Kidney (tissue), 14 donors: Measurements from ENCODE around the gene FARP1. TPM values are rescaled to one million over a fixed set of nuclear protein-coding genes. Genes with fewer than 3 reads are reported as not detected.

ENCODE experiments used
- DNase-seq, 5 donors: peaks; one replicate each; pipeline ENCODE4 v3.0.0-alpha.2; 2013 to 2020
- FAIRE-seq: peaks from 2 replicates; lab custom pipeline; 2012; peaks lifted over from hg19 to GRCh38; lab: Jason Lieb, UNC
- H3K27ac ChIP-seq, 2 donors: one replicate each; pipeline ENCODE4 v1.7.0; 2013; ENCODE audit warnings: low read depth in 2 of 2, low read length in 2 of 2, inconsistent platforms in 1 of 2
- H3K27me3 ChIP-seq: one replicate; pipeline ENCODE4 v1.7.1; 2013; ENCODE audit warnings: low read length, inconsistent platforms; ENCODE audit not compliant: control insufficient read depth, insufficient read depth
- H3K36me3 ChIP-seq, 3 donors: one replicate each; pipeline versions ENCODE4 v1.7.0 to v1.7.1; 2013; ENCODE audit warnings: low read length in 3 of 3, control low read depth in 1 of 3, inconsistent platforms in 1 of 3; ENCODE audit not compliant: insufficient read depth in 3 of 3, control insufficient read depth in 2 of 3
- H3K4me1 ChIP-seq, 3 donors: one replicate each; pipeline versions ENCODE4 v1.7.0 to v1.7.1; 2013; ENCODE audit warnings: low read length in 3 of 3, inconsistent platforms in 1 of 3, low read depth in 1 of 3; ENCODE audit not compliant: control insufficient read depth in 2 of 3, insufficient read depth in 2 of 3
- H3K4me3 ChIP-seq, 3 donors: one replicate each; pipeline versions ENCODE4 v1.7.0 to v1.8.1; 2013; ENCODE audit warnings: low read length in 3 of 3, control low read depth in 1 of 3, inconsistent platforms in 1 of 3
- H3K9ac ChIP-seq, 3 donors: one replicate each; pipeline versions ENCODE4 v1.7.0 to v1.7.1; 2013; ENCODE audit warnings: low read length in 3 of 3, control low read depth in 1 of 3, inconsistent platforms in 1 of 3
- H3K9me3 ChIP-seq, 3 donors: one replicate each; pipeline versions ENCODE4 v1.7.0 to v1.7.1; 2013; ENCODE audit warnings: low read length in 3 of 3, control low read depth in 1 of 3, inconsistent platforms in 1 of 3; ENCODE audit not compliant: control insufficient read depth in 2 of 3, insufficient read depth in 1 of 3
- CTCF ChIP-seq: IDR thresholded peaks from 3 replicates; pipeline ENCODE4 v1.5.1; 2012; ENCODE audit warnings: mild to moderate bottlenecking, moderate library complexity, borderline replicate concordance; ENCODE audit not compliant: insufficient read depth; ENCODE audit errors: extremely low read depth
- intact Hi-C: fragments of 100-400 bp; cut with DNase I; formaldehyde crosslinking; loops from one replicate; pipeline ENCODE4 v1.11.1; 2022
- polyA plus RNA-seq: library from polyadenylated mRNA; stranded (reverse); fragments of 350-450 nt; fragmentation: Illumina TruSeq; extraction: RNeasy Lipid Tissue Mini Kit (QIAGEN cat#74804); gene quantifications from one replicate; pipeline ENCODE4 v1.2.3, GENCODE V29; 2014; ENCODE audit warnings: low read depth, low replicate concordance; ENCODE audit not compliant: insufficient read depth
- total RNA-seq: library from RNA; stranded (reverse); fragmentation: NEBNext Ultra II Directional; extraction: Animal tissue kit (Norgen Biotek cat#: 25700); gene quantifications from one replicate; pipeline ENCODE4 v1.2.1, GENCODE V29; 2021
- donor health status: control.
- donor health status: control.
- donor health status: control.
- donor health status: control.
- donor health status: control.
- donor health status: DM: yes; HTN: yes; CAD: no.
- donor health status: Normal renal cell carcinoma (clear cell type).

Gene FARP1
- total and polyA plus RNA-seq, 2 donors from 2014 or later = 123 to 229 TPM

- Histone ChIP-seq H3K27me3 (no peaks in the 10 kb centered on the region), H3K27ac (no peak overlapping the region), H3K9me3 (no peaks in the 10 kb centered on the region), H3K36me3 (peaks cover 3 to 20% (median 12%) of the 10 kb centered on the region in 3 donors), H3K9ac (no peak overlapping the region), H3K4me1 (peaks cover 0 to 2% (median 0%) of the 10 kb centered on the region in 3 donors), H3K4me3 (no peak overlapping the region)
- no peak for FAIRE-seq
- TF ChIP-seq CTCF = no peak
- no peak for DNase-seq
- intact Hi-C loops = no loop called here
These were observed 264.1 kb downstream of the FARP1 start for GRCh38 chr13:98406971-98407370.

GRCh38 chr13:98407575-98407974 is 264.7 kb downstream of the FARP1 start:
- no peak for FAIRE-seq
- Histone ChIP-seq H3K36me3 (peaks cover 3 to 25% (median 12%) of the 10 kb centered on the region in 3 donors), H3K27me3 (no peaks in the 10 kb centered on the region), H3K9ac (no peak overlapping the region), H3K9me3 (no peaks in the 10 kb centered on the region), H3K4me1 (peaks cover 0 to 2% (median 0%) of the 10 kb centered on the region in 3 donors), H3K27ac (no peak overlapping the region), H3K4me3 (no peak overlapping the region)
- TF ChIP-seq CTCF = no peak
- DNase-seq = no peak
- intact Hi-C loops = no loop called here

GRCh38 chr13:98409281-98409680 is 266.4 kb downstream of the FARP1 start:
- Histone ChIP-seq H3K27me3 (no peaks in the 10 kb centered on the region), H3K36me3 (peaks cover 6 to 27% (median 9%) of the 10 kb centered on the region in 3 donors), H3K4me3 (no peak overlapping the region), H3K9ac (no peak overlapping the region), H3K27ac (no peak overlapping the region), H3K4me1 (peaks cover 0 to 2% (median 2%) of the 10 kb centered on the region in 3 donors), H3K9me3 (no peaks in the 10 kb centered on the region)
- intact Hi-C loops = no loop called here
- FAIRE-seq (no peak), DNase-seq (no peak)
- TF ChIP-seq CTCF = no peak

DNA sequence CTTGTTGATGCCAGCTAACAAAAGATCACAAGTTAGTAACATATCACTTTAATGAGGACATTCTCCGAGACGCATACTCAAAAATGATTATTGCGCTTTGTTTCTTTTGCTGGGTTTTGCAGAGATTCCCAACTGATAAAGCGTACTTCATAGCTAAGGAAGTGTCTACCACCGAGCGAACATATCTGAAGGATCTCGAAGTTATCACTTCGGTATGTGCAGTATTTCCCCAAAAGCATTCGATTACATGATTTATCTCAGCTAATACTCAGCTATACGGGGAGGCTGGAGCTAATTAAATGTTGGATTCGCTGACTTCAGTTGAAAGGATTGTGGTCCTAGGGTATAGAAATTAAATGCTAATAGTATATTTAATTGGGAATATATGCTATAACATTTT is 267.7 kb downstream of the FARP1 start:
- TF ChIP-seq CTCF = no peak
- H3K4me1 ChIP-seq = peaks cover 0 to 7% (median 5%) of the 10 kb centered on the region in 3 donors
- peaks cover 10 to 39% (median 15%) of the 10 kb centered on the region in 3 donors for H3K36me3 ChIP-seq
- no peak overlapping the region for H3K9ac ChIP-seq
- H3K27me3 ChIP-seq = no peaks in the 10 kb centered on the region
- no peaks in the 10 kb centered on the region for H3K9me3 ChIP-seq
- no peak overlapping the region for H3K27ac ChIP-seq
- no peak for FAIRE-seq
- DNase-seq = no peak
- intact Hi-C loops = no loop called here
- H3K4me3 ChIP-seq = no peak overlapping the region
